Nephron progenitor cell (in vitro differentiated cells): ENCODE results near the gene LARGE1.
A peak's percentile ranks its signal among the peaks of the same experiment; 100 is the strongest.

ENCODE experiments used
- DNase-seq: peaks from one replicate; pipeline ENCODE4 v3.0.0; 2021
- H3K27ac Mint-ChIP-seq: 2 replicates; pipeline ENCODE4 v1.8.0; 2021; ENCODE audit warnings: mild to moderate bottlenecking, moderate library complexity, mixed read lengths
- H3K27me3 Mint-ChIP-seq: 2 replicates; pipeline ENCODE4 v1.8.0; 2021; ENCODE audit warnings: mild to moderate bottlenecking, low read depth, mixed read lengths; ENCODE audit not compliant: poor library complexity
- H3K36me3 Mint-ChIP-seq: 2 replicates; pipeline ENCODE4 v1.8.0; 2021; ENCODE audit warnings: low read depth, mixed read lengths
- H3K4me1 Mint-ChIP-seq: 2 replicates; pipeline ENCODE4 v1.8.0; 2021; ENCODE audit warnings: mixed read lengths
- H3K4me3 Mint-ChIP-seq: 2 replicates; pipeline ENCODE4 v1.8.0; 2021; ENCODE audit warnings: mild to moderate bottlenecking, moderate library complexity, mixed read lengths
- H3K9me3 Mint-ChIP-seq: 2 replicates; pipeline ENCODE4 v1.8.0; 2021; ENCODE audit warnings: mild to moderate bottlenecking, moderate library complexity, mixed read lengths
- TF ChIP-seq, protein P1 (sequence below): fragments of 200-600 bp; sonication (generic); IDR thresholded peaks from 2 replicates; pipeline ENCODE4 v1.5.0; 2021; ENCODE audit warnings: antibody characterized with exemption

Gene LARGE1

DNA sequence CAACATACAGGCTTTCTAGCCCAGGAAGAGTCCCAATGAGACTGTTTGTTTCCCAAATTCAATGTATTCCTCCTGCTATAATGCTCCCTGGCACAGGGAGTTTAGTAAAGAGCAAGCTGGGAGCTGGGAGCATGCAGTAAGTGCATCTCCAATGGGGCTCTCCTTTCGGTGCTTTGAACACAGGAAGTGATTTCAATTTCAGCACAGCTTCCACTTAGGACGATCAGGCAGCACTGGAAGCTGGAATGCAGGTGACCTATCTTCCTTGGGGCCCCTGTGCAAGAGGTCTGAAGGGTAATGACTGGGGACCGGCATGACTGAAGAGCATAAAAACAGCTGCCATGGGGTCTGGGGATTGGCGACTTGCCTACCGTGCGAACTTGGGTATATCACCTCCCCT lies 76.0 kb downstream of the LARGE1 start:
- H3K4me3 Mint-ChIP-seq, result no peak overlapping the region
- H3K27me3 Mint-ChIP-seq, result no peaks in the 10 kb centered on the region
- no peak for DNase-seq
- H3K27ac Mint-ChIP-seq, result no peak overlapping the region
- peaks cover 33% of the 10 kb centered on the region for H3K36me3 Mint-ChIP-seq
- peaks cover 32% of the 10 kb centered on the region for H3K9me3 Mint-ChIP-seq
- peaks cover 19% of the 10 kb centered on the region for H3K4me1 Mint-ChIP-seq
- TF ChIP-seq, protein P1, sequence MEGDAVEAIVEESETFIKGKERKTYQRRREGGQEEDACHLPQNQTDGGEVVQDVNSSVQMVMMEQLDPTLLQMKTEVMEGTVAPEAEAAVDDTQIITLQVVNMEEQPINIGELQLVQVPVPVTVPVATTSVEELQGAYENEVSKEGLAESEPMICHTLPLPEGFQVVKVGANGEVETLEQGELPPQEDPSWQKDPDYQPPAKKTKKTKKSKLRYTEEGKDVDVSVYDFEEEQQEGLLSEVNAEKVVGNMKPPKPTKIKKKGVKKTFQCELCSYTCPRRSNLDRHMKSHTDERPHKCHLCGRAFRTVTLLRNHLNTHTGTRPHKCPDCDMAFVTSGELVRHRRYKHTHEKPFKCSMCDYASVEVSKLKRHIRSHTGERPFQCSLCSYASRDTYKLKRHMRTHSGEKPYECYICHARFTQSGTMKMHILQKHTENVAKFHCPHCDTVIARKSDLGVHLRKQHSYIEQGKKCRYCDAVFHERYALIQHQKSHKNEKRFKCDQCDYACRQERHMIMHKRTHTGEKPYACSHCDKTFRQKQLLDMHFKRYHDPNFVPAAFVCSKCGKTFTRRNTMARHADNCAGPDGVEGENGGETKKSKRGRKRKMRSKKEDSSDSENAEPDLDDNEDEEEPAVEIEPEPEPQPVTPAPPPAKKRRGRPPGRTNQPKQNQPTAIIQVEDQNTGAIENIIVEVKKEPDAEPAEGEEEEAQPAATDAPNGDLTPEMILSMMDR, result no peak

DNA sequence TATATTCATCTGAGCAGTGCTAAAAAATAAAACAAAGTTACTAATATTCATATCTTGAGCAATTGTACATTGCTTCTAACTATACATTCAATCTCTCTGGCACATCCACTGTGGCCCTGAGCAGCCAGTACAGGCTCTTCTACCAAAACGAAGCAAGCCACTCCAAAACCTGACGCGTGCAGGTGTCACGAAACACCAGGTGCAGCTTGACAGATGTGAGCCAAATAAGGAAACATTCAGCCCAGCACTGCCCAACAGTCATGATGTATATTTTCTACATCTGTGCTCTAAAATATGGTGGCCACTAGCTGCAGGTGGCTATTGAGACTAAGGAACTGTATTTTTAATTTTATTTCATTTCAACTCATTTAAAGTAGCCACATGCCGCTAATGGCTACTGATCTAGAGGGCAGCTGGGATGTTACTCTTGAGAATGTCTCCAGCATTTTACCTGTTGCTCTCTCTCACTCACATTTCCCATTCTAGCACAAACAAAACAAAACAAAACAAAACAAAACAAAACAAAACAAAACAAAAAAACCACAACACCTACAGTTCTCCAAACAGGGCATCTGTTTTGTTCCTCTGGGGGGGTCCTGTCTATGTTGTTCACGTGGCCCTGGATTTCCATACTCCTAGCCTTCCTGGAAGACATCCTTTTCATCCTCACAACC lies 77.7 kb downstream of the LARGE1 start:
- H3K4me1 Mint-ChIP-seq, result peaks cover 11% of the 10 kb centered on the region
- H3K36me3 Mint-ChIP-seq, result peaks cover 19% of the 10 kb centered on the region
- H3K4me3 Mint-ChIP-seq, result no peak overlapping the region
- no peaks in the 10 kb centered on the region for H3K27me3 Mint-ChIP-seq
- DNase-seq, result no peak
- peaks cover 18% of the 10 kb centered on the region for H3K9me3 Mint-ChIP-seq
- peak overlapping the region; percentile 62 for H3K27ac Mint-ChIP-seq
- TF ChIP-seq, protein P1, result no peak

DNA sequence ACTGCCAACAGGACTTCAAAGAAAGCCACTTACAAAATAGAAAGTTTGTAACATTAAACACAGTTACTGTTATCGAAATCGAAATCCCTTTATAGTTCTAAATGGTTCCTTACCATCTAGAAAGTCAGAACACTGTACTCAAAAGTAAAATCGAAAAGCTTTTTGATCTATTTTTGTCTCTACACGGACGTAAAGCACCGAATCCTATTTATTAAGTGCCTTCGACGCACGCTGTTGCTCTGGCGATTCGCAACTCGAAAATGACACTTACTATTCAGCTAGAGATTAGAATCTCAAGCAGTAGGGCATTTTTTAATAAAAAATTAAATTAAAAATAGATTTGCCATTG lies 78.3 kb downstream of the LARGE1 start:
- Mint-ChIP-seq H3K9me3 (peaks cover 14% of the 10 kb centered on the region), H3K27me3 (no peaks in the 10 kb centered on the region), H3K36me3 (peaks cover 15% of the 10 kb centered on the region), H3K4me1 (peaks cover 11% of the 10 kb centered on the region), H3K4me3 (no peak overlapping the region), H3K27ac (no peak overlapping the region)
- TF ChIP-seq, protein P1, result no peak
- no peak for DNase-seq

DNA sequence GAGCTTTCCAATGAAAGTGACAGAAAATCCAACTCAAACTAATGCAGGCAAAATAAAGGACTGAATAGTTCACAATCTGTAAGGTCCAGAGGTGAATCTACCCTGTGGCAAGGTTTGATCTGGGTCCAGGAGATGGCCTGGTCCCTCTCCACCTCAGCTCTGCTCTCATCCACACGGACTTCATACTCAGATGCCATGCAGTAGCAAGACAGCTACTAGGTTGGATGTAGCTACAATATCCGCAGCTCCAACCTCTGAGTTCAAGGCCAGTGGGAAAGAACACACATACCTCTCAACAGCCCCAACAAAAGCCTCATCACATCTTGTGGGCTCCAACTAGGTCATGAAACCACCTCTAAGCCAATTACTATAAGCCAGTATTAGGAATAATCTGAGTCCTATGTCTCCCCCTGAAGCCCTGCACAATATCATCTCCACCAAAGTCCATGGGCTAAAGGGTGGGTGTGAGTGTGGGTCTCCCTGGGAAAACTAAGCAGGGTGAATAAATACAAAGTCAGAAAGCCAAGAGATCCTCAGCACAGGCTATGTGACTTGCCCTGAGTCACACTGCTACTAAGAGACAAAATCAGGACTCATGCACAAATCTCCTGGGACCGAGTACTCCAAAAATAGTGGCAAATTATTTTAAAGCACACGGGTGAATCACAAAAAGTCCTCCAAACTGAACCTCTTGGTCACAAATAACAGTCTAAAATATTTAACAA lies 78.8 kb downstream of the LARGE1 start:
- Mint-ChIP-seq H3K27me3 (no peaks in the 10 kb centered on the region), H3K27ac (peak overlapping the region; percentile 43), H3K36me3 (peaks cover 10% of the 10 kb centered on the region), H3K9me3 (peaks cover 10% of the 10 kb centered on the region), H3K4me1 (peaks cover 11% of the 10 kb centered on the region), H3K4me3 (no peak overlapping the region)
- DNase-seq, result no peak
- TF ChIP-seq, protein P1, result no peak

DNA sequence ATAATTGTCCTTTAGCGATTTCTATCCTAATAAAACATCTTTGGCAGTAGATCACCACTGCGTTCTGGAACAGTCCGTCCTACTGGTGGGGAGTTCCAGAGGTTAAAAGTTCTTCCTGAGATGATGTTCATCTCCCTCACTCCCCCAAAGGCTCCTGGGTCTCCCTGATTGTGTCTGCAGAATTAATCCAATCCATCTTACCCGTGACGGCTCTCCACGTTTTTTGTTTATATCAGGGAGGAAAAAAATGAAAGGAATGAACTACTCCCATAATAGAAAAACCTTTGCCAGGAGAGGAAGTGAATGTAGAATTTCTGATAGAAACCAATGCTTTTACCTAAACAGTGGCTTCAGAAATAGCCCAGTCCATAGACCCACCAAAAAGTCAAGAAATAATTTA lies 81.6 kb downstream of the LARGE1 start:
- H3K4me1 Mint-ChIP-seq, result peaks cover 18% of the 10 kb centered on the region
- TF ChIP-seq, protein P1, result no peak
- H3K4me3 Mint-ChIP-seq, result no peak overlapping the region
- no peak overlapping the region for H3K27ac Mint-ChIP-seq
- DNase-seq, result no peak
- no peaks in the 10 kb centered on the region for H3K27me3 Mint-ChIP-seq
- no peaks in the 10 kb centered on the region for H3K36me3 Mint-ChIP-seq
- no peaks in the 10 kb centered on the region for H3K9me3 Mint-ChIP-seq

DNA sequence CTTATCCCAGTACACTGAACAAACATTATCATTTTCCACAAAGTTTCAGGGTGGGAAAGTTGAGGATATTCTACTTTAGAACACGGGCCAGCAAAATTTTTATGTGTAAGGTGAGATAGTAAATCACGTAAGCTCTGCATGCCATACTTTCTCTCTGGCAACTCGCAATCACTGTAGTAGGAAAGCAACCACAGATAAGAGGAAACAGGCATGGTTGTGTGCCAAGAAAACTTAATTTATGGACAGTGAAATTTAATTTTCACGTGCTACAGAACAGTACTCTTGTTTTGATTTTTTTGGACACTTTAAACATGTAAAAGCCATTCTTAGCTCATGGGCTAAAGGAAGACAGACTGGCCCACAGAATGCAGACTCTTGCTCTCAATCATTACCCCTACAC lies 82.5 kb downstream of the LARGE1 start:
- TF ChIP-seq, protein P1, result no peak
- H3K27me3 Mint-ChIP-seq, result no peaks in the 10 kb centered on the region
- no peak overlapping the region for H3K27ac Mint-ChIP-seq
- DNase-seq, result no peak
- no peaks in the 10 kb centered on the region for H3K36me3 Mint-ChIP-seq
- no peak overlapping the region for H3K4me3 Mint-ChIP-seq
- H3K4me1 Mint-ChIP-seq, result peaks cover 15% of the 10 kb centered on the region
- no peaks in the 10 kb centered on the region for H3K9me3 Mint-ChIP-seq
